Measurements from ENCODE around the gene DAD1.
A peak's percentile ranks its signal among the peaks of the same experiment; 100 is the strongest.

The DAD1 gene

GRCh38 chr14:22610931-22611330 is 21.9 kb upstream of the DAD1 start:
- no peak for DNase-seq (ENCODE audit: low read depth)
- no peak overlapping the region for H3K4me3 ChIP-seq (ENCODE audit: low read depth, low read length)
- TF ChIP-seq CTCF (IDR thresholded peaks at IDR 0.05; ENCODE audit: control insufficient read depth, extremely low read depth, insufficient read depth), result no peak

GRCh38 chr14:22607291-22607690 is 18.3 kb upstream of the DAD1 start:
- no peak for TF ChIP-seq CTCF (IDR thresholded peaks at IDR 0.05; ENCODE audit: control insufficient read depth, extremely low read depth, insufficient read depth)
- H3K4me3 ChIP-seq (ENCODE audit: low read depth, low read length), result no peak overlapping the region
- DNase-seq (ENCODE audit: low read depth), result no peak

- no peak for TF ChIP-seq CTCF (IDR thresholded peaks at IDR 0.05; ENCODE audit: control insufficient read depth, extremely low read depth, insufficient read depth)
- no peak overlapping the region for H3K4me3 ChIP-seq (ENCODE audit: low read depth, low read length)
- no peak for DNase-seq (ENCODE audit: low read depth)
These were observed 17.4 kb upstream of the DAD1 start for GRCh38 chr14:22606380-22606779.

- no peak for TF ChIP-seq CTCF (IDR thresholded peaks at IDR 0.05; ENCODE audit: control insufficient read depth, extremely low read depth, insufficient read depth)
- no peak overlapping the region for H3K4me3 ChIP-seq (ENCODE audit: low read depth, low read length)
- no peak for DNase-seq (ENCODE audit: low read depth)
These were observed 13.8 kb upstream of the DAD1 start for GRCh38 chr14:22602862-22603261.

GRCh38 chr14:22601996-22602395 is 13.0 kb upstream of the DAD1 start:
- DNase-seq (ENCODE audit: low read depth), result no peak

GRCh38 chr14:22601456-22601855 is 12.4 kb upstream of the DAD1 start:
- no peak for DNase-seq (ENCODE audit: low read depth)
- H3K4me3 ChIP-seq (ENCODE audit: low read depth, low read length), result no peak overlapping the region
- TF ChIP-seq CTCF (IDR thresholded peaks at IDR 0.05; ENCODE audit: control insufficient read depth, extremely low read depth, insufficient read depth), result no peak

More at GRCh38 chr14:22601996-22602395, 13.0 kb upstream of the DAD1 start:
- no peak overlapping the region for H3K4me3 ChIP-seq (ENCODE audit: low read depth, low read length)
- TF ChIP-seq CTCF (IDR thresholded peaks at IDR 0.05; ENCODE audit: control insufficient read depth, extremely low read depth, insufficient read depth), result no peak

- H3K4me3 ChIP-seq (ENCODE audit: low read depth, low read length), result peak overlapping the region; percentile 95; the same call in 1 of the 2 replicates
- TF ChIP-seq CTCF (IDR thresholded peaks at IDR 0.05; ENCODE audit: control insufficient read depth, extremely low read depth, insufficient read depth), result no peak
- DNase-seq (ENCODE audit: low read depth), result no peak
These were observed 11.0 kb upstream of the DAD1 start for GRCh38 chr14:22600027-22600426.
